Stomach (tissue), 4 donors: ENCODE data around the gene FAM110A.

Experiments
- CTCF ChIP-seq, 7 experiments: fragments of 450-650 bp in 4 of 7; fragments of 200-600 bp in 3 of 7; sonication (generic) in 3 of 7; IDR thresholded peaks; one replicate each; pipeline ENCODE4 v1.5.1; 2016 to 2019; ENCODE audit warnings: antibody characterized with exemption in 7 of 7, control low read depth in 2 of 7, mild to moderate bottlenecking in 1 of 7
- EP300 ChIP-seq: sonication (generic); formaldehyde crosslinking; IDR thresholded peaks from one replicate; pipeline ENCODE4 v1.6.1; 2017; ENCODE audit warnings: antibody characterized with exemption
- POLR2A ChIP-seq, 4 donors: fragments of 450-650 bp; IDR thresholded peaks; one replicate each; pipeline ENCODE4 v1.6.1; 2016; ENCODE audit warnings: antibody characterized with exemption in 4 of 4, control low read depth in 2 of 4, mild to moderate bottlenecking in 1 of 4, moderate library complexity in 1 of 4
- POLR2AphosphoS5 ChIP-seq, 3 donors: sonication (generic); formaldehyde crosslinking; IDR thresholded peaks; one replicate each; pipeline ENCODE4 v1.6.1; 2016; ENCODE audit warnings: antibody characterized with exemption in 3 of 3

- TF ChIP-seq CTCF (IDR thresholded peaks at IDR 0.05) (no peak), POLR2AphosphoS5 (IDR thresholded peaks at IDR 0.05) (no peak), EP300 (no peak), POLR2A (IDR thresholded peaks at IDR 0.05) (no peak)
Observed at GRCh38 chr20:824490-824889, 9.0 kb upstream of the FAM110A start.
